Measurements from ENCODE around the gene HLA-G.
A peak's percentile ranks its signal among the peaks of the same experiment; 100 is the strongest.
"Not testable (repeated sequence)": the region's sequence is repeated elsewhere in the genome, so short reads cannot be mapped to it uniquely, and the experiment has no call there.

HLA-G gene
- 0.41 to 3.2 (median 1.6) reads per million in 17 experiments for total RNA-seq

GRCh38 chr6:29827579-29828470 is at the start of gene HLA-G:
TSS of gene HLA-G (plus strand) at chr6:29827825. CDS start at chr6:29827845, 20 bp downstream.
- peak in 2 of 4 experiments; percentile 17 to 39 for DNase-seq

DNA sequence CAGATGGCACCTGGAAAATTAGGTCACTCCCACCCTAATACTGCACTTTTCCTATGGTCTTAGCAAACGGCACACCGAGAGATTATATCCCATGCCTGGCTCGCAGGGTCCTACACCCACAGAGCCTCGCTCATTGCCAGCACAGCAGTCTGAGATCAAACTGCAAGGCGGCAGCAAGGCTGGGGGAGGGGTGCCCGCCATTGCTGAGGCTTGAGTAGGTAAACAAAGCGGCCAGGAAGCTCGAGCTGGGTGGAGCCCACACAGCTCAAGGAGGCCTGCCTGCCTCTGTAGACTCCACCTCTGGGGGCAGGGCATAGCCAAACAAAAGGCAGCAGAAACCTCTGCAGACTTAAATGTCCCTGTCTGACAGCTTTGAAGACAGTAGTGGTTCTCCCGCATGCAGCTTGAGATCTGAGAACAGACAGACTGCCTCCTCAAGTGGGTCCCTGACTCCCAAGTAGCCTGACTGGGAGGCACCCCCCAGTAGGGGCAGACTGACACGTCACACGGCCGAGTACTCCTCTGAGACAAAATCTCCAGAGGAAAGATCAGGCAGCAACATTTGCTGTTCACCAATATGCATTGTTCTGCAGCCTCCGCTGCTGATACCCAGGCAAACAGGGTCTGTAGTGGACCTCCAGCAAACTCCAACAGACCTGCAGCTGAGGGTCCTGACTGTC is 47.5 kb upstream of the HLA-G start:
- DNase-seq = not testable (repeated sequence)

- peak in 1 of 4 experiments; percentile 11 for DNase-seq
Measured at GRCh38 chr6:29789176-29789575, 38.4 kb upstream of the HLA-G start.

GRCh38 chr6:29790626-29791025 is 37.0 kb upstream of the HLA-G start:
- no peak for DNase-seq

DNA sequence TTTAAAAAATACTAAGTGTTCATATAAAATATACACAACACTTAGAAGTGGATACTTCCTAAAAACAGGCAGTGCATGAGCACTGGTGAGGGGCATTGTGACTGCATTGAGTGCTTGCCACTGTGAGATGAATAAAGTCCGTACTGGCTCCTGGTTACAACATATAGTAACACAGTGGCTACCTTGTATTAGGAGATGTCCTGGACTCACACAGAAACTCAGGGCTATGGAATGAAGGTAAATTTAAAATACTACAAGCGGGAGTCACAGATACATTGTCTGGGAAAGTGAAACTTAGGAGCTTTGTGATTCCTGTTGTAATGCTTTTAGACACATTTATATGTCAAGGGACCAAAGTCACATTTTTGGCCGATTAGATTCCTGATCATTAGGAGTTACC is 36.5 kb upstream of the HLA-G start:
- no peak for DNase-seq

- DNase-seq = peak in 1 of 4 experiments; percentile 8
Measured at GRCh38 chr6:29791786-29792122, 35.9 kb upstream of the HLA-G start.

GRCh38 chr6:29792123-29793035 is 35.2 kb upstream of the HLA-G start:
- peak; percentile 66 to 88 (median 74) for DNase-seq

- no peak for DNase-seq
Measured at GRCh38 chr6:29793036-29793356, 34.6 kb upstream of the HLA-G start.

DNA sequence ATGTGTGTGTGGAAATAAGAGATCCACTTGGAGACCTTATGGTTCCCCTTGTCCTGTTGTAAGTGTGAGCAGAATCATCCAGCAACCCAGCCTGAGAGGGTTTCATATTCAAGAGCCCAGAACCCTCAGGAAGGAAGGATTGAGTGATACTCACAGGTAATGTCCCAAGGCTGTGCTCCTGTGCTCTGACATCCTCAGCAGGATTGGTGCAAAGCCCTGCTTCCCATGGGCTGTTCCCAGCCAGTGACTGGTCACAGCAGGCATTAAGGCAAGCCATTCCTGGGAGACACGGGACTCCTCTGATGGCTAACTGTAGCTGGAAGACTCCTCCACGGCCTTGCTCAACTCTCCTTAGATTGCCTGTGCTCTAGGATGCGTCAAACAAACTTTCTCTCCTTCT is 33.8 kb upstream of the HLA-G start:
- no peak for DNase-seq

DNA sequence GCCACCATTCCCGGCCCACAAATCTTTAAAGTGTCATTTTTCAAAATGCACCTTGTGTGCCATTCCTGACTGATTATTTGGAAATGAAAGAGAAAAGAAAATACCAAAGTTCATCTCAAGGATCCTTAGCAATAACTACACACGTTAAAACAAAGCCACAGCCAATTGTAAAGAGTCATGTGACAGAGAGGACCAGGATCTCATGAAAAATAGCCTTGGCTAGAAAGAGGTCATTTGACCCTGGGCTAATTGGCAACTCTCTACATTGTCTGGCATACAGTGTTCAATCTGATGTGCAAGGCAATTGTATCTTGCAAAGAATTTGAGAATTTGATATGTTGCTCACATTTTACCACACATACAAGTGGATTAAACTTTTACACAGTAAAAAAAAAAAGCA is 31.6 kb upstream of the HLA-G start:
- no peak for DNase-seq

GRCh38 chr6:29797135-29797534 is 30.5 kb upstream of the HLA-G start:
- DNase-seq = peak; percentile 81 to 92 (median 86)

- no peak for DNase-seq
Measured at GRCh38 chr6:29797966-29798365, 29.7 kb upstream of the HLA-G start.

DNA sequence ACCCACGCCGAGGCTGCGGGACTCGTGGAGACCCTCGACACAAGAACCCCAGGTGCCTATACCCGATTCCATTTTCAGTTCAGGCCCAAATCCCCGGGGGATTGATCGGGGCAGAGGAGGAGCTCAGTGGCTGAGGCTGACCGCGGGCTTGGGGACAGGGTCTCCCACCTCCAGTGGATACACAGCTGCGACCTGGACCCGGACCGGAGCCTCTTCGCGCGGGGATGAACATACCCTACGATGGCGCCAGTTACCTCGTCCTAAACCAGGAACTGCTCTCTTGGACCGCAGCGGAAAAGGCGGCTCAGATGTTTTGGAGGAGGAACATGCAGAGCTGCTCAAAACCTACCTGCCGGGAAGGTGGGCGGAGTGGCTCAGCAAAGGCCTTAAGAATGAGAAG is 27.4 kb upstream of the HLA-G start:
- DNase-seq = no peak

DNA sequence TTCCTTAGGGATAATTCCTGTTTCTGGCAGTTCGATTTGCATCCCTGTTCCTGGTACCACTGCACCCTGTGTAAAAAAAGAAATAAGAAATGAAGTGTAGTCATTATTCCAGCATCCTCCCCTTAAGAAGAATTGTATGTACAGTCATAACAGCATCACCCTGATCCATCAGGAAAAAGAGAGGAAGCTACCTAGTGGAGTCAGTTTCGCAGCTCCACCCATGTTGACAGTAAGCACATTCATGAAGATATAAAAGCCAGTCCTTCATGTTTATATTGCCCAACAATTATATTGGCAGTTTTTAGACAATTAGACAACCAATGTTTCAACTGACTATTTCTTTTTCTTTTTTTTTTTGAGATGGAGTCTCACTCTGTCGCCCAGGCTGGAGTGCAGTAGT is 21.2 kb upstream of the HLA-G start:
- DNase-seq = no peak

GRCh38 chr6:29809249-29809648 is 18.4 kb upstream of the HLA-G start:
- no peak for DNase-seq

DNA sequence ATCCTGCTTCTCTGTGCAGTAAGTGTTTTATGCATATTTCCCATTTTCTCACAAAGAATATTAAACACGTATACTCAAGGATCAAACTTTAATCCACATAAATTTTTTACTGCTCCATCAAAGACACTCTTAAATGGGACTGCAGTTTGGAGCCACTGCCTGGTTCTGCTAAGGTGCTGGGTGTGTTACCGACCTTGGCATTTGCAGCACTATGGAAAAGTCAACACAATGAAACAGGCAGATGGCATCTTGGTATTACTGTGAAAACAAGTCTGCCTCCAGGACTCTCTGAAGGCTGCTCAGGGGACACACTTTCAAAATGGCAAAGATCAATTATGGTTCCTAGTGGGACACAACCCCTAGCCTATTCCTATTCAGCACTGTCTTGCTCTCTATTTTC is 17.3 kb upstream of the HLA-G start:
- DNase-seq = no peak

DNA sequence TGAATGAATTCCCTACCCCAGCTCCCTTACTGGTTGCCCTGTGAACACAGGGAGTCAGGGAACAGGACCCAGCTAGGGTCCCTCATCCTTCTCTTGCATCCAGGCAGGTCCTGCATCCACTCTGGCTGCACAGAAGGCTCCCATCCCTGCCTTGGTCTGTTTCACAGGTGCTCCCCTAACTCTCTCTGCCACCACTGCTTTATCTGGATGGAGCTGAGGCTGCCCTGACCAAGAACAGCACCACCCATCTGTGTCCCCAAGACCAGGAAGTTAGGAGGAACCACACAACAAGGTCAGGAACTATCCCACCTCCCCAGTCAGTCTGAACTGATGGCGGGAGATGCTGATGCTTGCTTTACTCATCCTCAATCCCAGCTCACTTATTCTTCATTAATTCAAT is 16.2 kb upstream of the HLA-G start:
- DNase-seq = no peak

DNA sequence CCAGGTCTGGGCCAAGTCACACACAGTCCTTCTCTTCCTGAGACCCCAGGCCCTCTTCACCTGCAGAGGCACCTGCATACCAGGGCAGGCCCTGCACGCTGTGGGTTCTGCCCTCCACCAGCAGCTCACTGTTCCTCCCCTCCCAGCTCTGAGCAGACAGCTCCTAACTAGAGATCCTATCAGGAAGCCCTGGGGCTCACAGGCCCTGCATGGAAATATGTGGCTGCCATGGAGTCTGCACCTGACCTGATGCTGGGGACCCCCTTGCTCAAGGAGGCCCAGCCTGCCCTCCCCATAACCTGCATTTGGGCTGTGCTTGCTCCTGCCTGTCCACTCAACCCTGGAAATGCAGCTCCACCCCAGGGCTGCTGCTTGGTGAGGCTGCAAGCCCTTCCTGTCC is 14.6 kb upstream of the HLA-G start:
- DNase-seq = no peak

DNA sequence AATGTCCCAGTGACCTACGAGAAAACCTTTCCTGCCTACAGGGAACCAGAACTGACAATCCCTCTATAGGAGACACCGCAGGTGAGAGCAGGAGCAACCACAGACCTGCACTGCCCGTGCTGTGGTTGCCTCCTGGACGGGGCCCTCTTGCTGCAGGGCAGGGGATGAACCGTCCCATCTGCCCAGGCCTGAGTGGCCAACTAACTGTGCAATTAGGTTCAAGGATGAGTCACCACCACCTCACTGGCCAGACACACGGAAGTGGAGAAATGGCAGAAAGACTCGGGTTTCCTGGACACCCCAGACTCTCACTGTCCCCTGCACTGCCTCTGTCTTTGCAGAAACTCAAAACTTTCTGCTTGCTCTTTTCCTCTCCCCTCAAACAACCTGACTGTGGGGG is 13.8 kb upstream of the HLA-G start:
- peak in 3 of 4 experiments; percentile 34 to 42 (median 37) for DNase-seq

GRCh38 chr6:29814379-29815117 is 13.1 kb upstream of the HLA-G start:
- DNase-seq = no peak

DNA sequence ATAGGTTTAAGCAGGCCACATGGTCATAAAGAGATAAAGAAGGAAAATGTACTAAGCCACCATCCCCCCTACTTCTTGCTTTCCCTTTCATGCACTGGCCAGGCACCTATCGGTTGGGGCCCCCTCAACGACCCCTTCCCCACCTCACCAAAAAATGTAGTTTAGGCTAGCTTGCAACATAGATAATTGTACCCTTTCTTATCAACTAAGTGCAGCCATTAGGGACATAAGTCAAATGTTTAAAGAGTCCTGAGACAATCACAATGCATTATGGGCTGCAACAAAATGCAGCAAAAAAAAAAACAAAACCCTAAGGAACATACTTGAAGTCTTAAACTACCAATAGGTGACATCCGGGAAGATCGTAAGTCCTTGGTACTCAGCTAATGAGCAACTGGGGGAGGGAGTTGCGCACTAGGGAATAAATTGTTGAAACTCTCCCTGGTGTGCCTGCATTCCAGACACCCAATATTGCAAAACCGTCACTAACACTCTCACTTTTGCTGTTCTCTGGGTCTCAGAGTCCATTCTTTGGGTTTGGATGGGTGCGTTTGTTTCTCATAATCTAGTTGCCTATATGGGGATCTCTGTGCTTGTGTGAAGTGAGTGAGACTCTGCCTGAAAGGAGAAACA is 12.4 kb upstream of the HLA-G start:
- DNase-seq = no peak

DNA sequence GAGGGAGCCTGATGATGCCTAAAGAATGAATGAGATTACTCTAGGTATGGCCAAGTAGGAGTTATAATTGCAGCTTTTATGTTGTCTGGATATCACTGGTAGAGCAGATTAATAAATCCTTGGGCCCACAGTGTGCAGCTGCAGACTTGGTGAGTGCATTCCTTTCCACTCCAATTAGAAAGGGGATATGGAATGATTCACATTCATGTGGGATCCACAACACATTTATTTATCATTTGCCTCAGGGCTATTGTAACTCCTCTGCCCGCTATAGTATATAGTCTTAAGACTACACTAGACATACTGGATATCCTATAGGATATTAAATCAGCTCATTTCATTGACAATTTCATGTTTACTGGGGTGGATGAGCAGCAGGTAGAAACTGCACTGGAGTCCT is 11.6 kb upstream of the HLA-G start:
- DNase-seq = no peak

Data from suppressor macrophage (primary cell).